ENCODE data around the gene MSMB. TPM values are rescaled to one million over a fixed set of nuclear protein-coding genes. Genes with fewer than 3 reads are reported as not detected.

The MSMB gene
- total and polyA plus RNA-seq, 2 of the 4 experiments (the other 2 are of a cell fraction), result not detected

DNA sequence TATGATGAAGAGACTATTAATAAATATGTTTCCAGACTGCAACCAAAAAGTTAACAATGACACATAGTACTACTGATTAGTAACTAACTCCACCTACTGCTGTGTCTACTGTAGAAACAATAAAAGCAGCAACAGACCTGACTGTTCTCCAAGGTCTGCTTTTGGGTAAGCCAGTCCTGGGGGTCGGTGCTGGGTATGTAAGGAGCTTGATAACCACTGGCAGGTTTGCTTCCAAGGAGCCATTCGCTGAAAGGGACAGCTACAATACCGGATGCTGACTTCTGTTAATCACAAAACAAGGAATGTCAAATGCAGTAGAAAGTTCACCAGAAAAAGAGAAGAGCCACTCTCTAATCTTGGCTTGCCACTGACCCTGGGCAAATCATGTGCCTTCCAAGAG lies 33.3 kb downstream of the MSMB start:
- ChIA-PET POLR2A (ENCODE audit: unreplicated experiment) (no interaction called here), CTCF (no interaction called here)
- no TSS peak for BruUV-seq (replicated peaks)
- Histone ChIP-seq H3K14ac (replicated peaks; ENCODE audit: low read depth, low read length) (no peak overlapping the region), H3K9me3 (ENCODE audit: control insufficient read depth, insufficient read depth, low read length) (no peaks in the 10 kb centered on the region), H3K36me3 (ENCODE audit: control insufficient read depth, insufficient read depth, low read length) (peaks cover 54% of the 10 kb centered on the region), H3K9ac (ENCODE audit: low read depth, low read length) (no peak overlapping the region), H3K4me3 (ENCODE audit: insufficient read depth, low read depth, low read length) (no peak overlapping the region), H3K27me3 (ENCODE audit: control insufficient read depth, insufficient read depth, low read length) (no peaks in the 10 kb centered on the region), H2BK120ac (ENCODE audit: low read depth, low read length) (no peak overlapping the region), H3K79me1 (ENCODE audit: low read depth in 1 of 2, low read length in 2 of 2) (peaks cover 27 to 48% of the 10 kb centered on the region in 2 experiments), H2BK5ac (ENCODE audit: low read depth, low read length, poor library complexity, severe bottlenecking) (no peak overlapping the region), H3K4me1 (ENCODE audit: control insufficient read depth, insufficient read depth, low read length) (peaks cover 2% of the 10 kb centered on the region), H3K27ac (ENCODE audit: insufficient read depth, low read length) (peak overlapping the region; percentile 29; the same call in 1 of the 2 replicates), H2AK5ac (ENCODE audit: low read depth, low read length) (no peak overlapping the region), H2AFZ (replicated peaks; ENCODE audit: low read length, poor library complexity) (no peak overlapping the region), H3K4me2 (ENCODE audit: low read depth, low read length) (no peak overlapping the region), H3K9me1 (ENCODE audit: insufficient read depth, low read length) (peaks cover 8% of the 10 kb centered on the region), H3K56ac (ENCODE audit: extremely low read depth, insufficient read depth, low read length) (no peak overlapping the region), H2BK15ac (ENCODE audit: low read depth, low read length) (no peak overlapping the region), H4K20me1 (ENCODE audit: insufficient read depth, low read length) (peaks cover 19% of the 10 kb centered on the region; the same call in 1 of the 2 replicates), H2BK20ac (ENCODE audit: low read depth, low read length) (no peak overlapping the region), H3K4ac (ENCODE audit: low read depth, low read length) (no peak overlapping the region), H2AK9ac (replicated peaks; ENCODE audit: low read depth, low read length, poor library complexity) (no peak overlapping the region), H4K91ac (ENCODE audit: insufficient read depth, low read depth, low read length) (no peak overlapping the region), H3K18ac (ENCODE audit: low read depth, low read length) (no peak overlapping the region), H3K23ac (ENCODE audit: low read depth, low read length) (no peak overlapping the region), H4K5ac (ENCODE audit: low read depth, low read length) (no peak overlapping the region), H4K8ac (ENCODE audit: low read depth in 2 of 2, low read length in 2 of 2) (no peak overlapping the region)
- TF ChIP-seq, protein P1, sequence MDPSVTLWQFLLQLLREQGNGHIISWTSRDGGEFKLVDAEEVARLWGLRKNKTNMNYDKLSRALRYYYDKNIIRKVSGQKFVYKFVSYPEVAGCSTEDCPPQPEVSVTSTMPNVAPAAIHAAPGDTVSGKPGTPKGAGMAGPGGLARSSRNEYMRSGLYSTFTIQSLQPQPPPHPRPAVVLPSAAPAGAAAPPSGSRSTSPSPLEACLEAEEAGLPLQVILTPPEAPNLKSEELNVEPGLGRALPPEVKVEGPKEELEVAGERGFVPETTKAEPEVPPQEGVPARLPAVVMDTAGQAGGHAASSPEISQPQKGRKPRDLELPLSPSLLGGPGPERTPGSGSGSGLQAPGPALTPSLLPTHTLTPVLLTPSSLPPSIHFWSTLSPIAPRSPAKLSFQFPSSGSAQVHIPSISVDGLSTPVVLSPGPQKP (IDR thresholded peaks at IDR 0.05; ENCODE audit: borderline replicate concordance, low read depth, low read length), result no peak
- TF ChIP-seq BHLHE40 (IDR thresholded peaks at IDR 0.05; ENCODE audit: low read depth, low read length), result no peak
- TF ChIP-seq, protein P2, sequence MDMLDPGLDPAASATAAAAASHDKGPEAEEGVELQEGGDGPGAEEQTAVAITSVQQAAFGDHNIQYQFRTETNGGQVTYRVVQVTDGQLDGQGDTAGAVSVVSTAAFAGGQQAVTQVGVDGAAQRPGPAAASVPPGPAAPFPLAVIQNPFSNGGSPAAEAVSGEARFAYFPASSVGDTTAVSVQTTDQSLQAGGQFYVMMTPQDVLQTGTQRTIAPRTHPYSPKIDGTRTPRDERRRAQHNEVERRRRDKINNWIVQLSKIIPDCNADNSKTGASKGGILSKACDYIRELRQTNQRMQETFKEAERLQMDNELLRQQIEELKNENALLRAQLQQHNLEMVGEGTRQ (IDR thresholded peaks at IDR 0.05; ENCODE audit: low read depth, low read length), result no peak
- TF ChIP-seq RCOR1 (IDR thresholded peaks at IDR 0.05; ENCODE audit: insufficient replicate concordance, low read length), result no peak
- TF ChIP-seq MXI1 (IDR thresholded peaks at IDR 0.05; ENCODE audit: borderline replicate concordance, low read depth, low read length), result no peak
- TF ChIP-seq CEBPB (IDR thresholded peaks at IDR 0.05; ENCODE audit: low read depth, low read length), result no peak
- no peak for TF ChIP-seq NFE2L2 (IDR thresholded peaks at IDR 0.05; ENCODE audit: low read depth, low read length)
- no peak for TF ChIP-seq SMC3 (IDR thresholded peaks at IDR 0.05; ENCODE audit: low read depth, low read length)
- no peak for TF ChIP-seq MAZ (IDR thresholded peaks at IDR 0.05; ENCODE audit: borderline replicate concordance, low read depth, low read length)
- TF ChIP-seq, protein P3, sequence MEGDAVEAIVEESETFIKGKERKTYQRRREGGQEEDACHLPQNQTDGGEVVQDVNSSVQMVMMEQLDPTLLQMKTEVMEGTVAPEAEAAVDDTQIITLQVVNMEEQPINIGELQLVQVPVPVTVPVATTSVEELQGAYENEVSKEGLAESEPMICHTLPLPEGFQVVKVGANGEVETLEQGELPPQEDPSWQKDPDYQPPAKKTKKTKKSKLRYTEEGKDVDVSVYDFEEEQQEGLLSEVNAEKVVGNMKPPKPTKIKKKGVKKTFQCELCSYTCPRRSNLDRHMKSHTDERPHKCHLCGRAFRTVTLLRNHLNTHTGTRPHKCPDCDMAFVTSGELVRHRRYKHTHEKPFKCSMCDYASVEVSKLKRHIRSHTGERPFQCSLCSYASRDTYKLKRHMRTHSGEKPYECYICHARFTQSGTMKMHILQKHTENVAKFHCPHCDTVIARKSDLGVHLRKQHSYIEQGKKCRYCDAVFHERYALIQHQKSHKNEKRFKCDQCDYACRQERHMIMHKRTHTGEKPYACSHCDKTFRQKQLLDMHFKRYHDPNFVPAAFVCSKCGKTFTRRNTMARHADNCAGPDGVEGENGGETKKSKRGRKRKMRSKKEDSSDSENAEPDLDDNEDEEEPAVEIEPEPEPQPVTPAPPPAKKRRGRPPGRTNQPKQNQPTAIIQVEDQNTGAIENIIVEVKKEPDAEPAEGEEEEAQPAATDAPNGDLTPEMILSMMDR (conservative IDR thresholded peaks at IDR 0.05; ENCODE audit: low read depth, low read length), result no peak
- TF ChIP-seq MAFK (IDR thresholded peaks at IDR 0.05; ENCODE audit: low read depth, low read length), result no peak
- no peak for TF ChIP-seq CHD1 (IDR thresholded peaks at IDR 0.05; ENCODE audit: low read depth, low read length)
- no peak for TF ChIP-seq RAD21 (IDR thresholded peaks at IDR 0.05; ENCODE audit: low read length)
- no peak for TF ChIP-seq RFX5 (IDR thresholded peaks at IDR 0.05; ENCODE audit: low read depth, low read length)
- no peak for TF ChIP-seq FOS (IDR thresholded peaks at IDR 0.05; ENCODE audit: low read depth, low read length)
- TF ChIP-seq POLR2A (IDR thresholded peaks at IDR 0.05; ENCODE audit: low read depth, low read length), result no peak
- 100% methylated on average over 1 of the region's 3 CpGs; no CpG with 5 or more reads in 1 of the 2 experiments for WGBS, 2 experiments (ENCODE audit: extremely low coverage in 2 of 2, insufficient read length in 1 of 2)
- DNase-seq (no peak), ATAC-seq (ENCODE audit: low read depth) (no peak)
- dilution Hi-C loops (cut with HindIII; ENCODE audit: low sequenced_read_pairs, unreplicated experiment) (no loop called here), intact Hi-C loops (cut with micrococcal nuclease) (no loop called here), in situ Hi-C loops (cut with MboI; ENCODE audit: low sequenced_read_pairs) (loop anchor here (25.0 kb wide), 1 partner anchor 1025 kb away; the partner anchor contains the start of gene DEPP1)
